Thyroid gland (tissue), 4 donors: ENCODE measurements around the gene ERF.
A peak's percentile ranks its signal among the peaks of the same experiment; 100 is the strongest.

Experiments
- POLR2A ChIP-seq, 2 donors: fragments of 450-650 bp; IDR thresholded peaks; one replicate each; pipeline ENCODE4 v1.6.1; 2017; ENCODE audit warnings: antibody characterized with exemption in 2 of 2, mild to moderate bottlenecking in 2 of 2, moderate library complexity in 1 of 2
- TF ChIP-seq, protein P1 (sequence below), 6 experiments: fragments of 200-600 bp in 3 of 6; fragments of 450-650 bp in 3 of 6; sonication (generic) in 3 of 6; IDR thresholded peaks; one replicate each; pipeline ENCODE4 v1.5.1; 2016 to 2019; ENCODE audit warnings: antibody characterized with exemption in 6 of 6, mild to moderate bottlenecking in 2 of 6, inconsistent platforms in 1 of 6, moderate library complexity in 1 of 6

- TF ChIP-seq, protein P1, sequence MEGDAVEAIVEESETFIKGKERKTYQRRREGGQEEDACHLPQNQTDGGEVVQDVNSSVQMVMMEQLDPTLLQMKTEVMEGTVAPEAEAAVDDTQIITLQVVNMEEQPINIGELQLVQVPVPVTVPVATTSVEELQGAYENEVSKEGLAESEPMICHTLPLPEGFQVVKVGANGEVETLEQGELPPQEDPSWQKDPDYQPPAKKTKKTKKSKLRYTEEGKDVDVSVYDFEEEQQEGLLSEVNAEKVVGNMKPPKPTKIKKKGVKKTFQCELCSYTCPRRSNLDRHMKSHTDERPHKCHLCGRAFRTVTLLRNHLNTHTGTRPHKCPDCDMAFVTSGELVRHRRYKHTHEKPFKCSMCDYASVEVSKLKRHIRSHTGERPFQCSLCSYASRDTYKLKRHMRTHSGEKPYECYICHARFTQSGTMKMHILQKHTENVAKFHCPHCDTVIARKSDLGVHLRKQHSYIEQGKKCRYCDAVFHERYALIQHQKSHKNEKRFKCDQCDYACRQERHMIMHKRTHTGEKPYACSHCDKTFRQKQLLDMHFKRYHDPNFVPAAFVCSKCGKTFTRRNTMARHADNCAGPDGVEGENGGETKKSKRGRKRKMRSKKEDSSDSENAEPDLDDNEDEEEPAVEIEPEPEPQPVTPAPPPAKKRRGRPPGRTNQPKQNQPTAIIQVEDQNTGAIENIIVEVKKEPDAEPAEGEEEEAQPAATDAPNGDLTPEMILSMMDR (IDR thresholded peaks at IDR 0.05), result no peak
- TF ChIP-seq POLR2A (IDR thresholded peaks at IDR 0.05), result peak in 1 of 2 donors; percentile 51
Observed at GRCh38 chr19:42283188-42284065, 28.5 kb upstream of the ERF start.
